Measurements from ENCODE around the gene NEK6.

The NEK6 gene

DNA sequence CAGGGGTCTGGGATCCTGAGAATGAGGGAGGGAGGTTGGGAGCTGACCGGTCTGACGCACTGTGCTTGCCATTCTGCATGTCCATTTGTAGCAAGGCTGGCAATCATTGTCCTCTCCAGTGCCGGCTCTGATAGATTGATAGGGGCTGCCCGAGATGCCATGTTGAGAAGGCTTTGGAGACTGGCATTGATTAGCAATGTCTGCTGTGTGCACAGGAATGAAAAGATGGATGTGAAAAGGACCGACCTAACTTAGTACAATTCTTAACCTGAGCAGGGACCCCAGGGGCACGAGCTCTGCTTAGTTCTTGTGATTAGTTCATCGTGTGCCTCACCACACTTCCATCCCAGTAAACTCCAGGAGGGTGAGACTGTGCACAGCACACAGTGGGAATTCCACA lies 17.0 kb downstream of the NEK6 start:
- no peak for DNase-seq

DNA sequence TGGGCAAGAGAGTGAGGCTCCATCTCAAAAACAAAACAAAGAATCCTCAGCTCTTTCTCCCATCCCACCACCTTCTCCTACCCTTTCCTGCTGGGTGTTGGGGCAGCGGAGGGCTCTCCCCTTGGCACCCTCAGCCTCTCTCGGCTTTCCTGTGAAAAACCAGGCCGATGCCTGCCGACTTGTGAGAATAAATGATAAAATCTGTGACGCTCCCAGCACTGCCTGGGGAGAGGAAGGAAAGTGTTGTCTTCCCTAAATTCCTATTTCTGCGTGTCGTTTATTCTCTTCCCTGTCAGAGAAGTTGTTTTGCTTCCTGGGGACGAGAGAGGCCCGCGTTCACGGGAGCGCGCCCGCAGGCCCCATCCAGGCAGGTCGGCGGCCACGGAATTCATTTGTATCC lies 19.7 kb downstream of the NEK6 start:
- DNase-seq = no peak

DNA sequence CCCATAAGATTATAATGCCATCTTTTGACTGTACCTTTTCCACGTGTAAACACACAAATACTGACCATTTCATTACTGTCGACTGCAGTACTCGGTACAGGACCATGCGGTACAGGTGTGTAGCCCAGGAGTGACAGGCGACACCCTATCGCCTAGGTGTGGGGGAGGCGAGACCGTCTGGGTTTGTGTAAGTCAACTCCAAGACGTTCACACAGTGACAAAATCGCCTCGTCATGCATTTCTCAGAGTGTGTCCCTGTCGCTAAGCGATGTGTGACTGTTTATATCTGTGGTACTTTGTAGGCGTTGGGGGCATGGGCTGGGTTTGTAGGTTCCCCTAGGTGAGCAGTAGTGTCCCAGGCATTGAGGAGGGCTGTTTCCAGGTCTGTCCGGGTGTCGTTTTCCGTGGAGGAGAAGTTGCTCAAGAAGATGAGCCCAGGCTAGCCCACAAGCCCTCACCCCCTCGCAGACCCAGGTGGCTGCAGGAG lies 20.3 kb downstream of the NEK6 start:
- DNase-seq = no peak

DNA sequence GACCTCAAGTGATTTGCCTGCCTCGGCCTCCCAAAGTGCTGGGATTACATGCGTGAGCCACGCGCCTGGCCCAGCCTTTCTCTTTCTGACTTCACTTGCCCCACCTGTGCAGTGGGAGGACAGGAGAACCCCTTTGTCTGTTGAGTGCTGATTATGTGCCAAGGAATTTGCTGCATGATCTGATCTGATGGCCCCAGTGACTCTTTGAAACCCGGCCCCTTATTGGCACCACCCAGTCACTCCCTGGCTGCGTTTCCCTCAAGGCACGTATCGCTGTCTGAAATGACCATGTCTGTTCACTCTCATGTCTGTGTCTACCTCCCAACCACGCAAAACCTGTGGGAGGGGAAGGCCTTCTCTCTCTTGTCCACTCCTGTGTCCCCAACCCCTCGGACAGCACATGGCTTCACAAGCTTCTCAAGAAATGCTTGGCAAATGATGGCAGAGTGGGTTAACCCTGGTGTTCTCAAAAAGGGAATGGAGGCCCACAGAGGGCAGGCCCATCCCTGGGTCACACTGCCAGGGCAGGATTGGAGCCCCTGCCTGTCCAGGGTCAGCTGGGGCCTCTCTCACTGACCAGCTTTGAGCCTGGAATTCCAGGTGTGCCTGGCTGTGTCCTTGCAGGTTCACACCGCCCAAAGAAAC lies 21.9 kb downstream of the NEK6 start:
- no peak for DNase-seq

DNA sequence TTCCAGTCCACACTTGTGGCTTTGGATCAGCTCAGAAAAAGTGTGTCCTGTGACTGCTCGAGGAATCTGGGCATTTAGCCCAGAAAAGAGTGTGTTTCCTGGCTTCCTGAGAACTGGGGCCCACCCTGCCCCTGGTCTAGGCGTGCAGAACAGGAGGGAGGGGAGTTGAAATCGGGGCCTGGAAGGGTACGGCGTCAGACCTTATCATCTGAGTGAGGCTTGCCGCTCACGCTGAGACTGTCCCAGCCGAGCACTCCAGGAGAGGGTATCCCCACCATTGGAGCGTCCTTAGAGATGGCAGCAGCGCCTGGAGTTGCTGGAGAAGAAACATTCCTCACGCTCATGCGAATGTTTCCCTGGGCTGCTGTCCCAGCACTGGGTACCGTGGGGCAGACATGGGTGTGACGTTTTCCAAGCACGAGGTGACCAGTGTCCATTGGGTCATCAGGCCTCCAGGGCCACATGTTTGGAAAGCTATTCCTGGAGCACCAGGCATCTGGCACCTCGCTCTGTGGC lies 22.5 kb downstream of the NEK6 start:
- peak in 20 of 58 donors; percentile 10 to 65 (median 37) for DNase-seq

DNA sequence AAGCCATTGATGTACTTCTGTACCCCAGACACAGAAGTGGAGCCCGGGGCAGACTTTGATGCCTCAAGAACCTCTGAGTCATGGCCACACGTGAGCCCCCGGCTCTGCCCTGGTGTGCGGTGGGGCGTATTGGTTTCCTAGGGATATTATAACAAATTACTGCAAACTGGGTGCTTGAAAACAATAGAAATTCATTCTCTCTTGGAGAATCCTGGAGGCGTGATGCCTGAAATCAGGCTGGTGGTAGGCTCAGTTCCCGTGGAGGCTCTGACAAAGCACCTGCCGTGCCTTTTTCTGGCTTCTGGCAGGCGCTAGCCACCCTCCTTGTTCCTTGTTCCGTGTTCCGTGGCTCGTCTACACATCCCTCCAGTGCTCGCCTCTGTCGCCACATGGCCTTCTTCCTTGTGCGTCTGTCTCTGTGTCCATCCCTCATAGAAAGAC lies 24.2 kb downstream of the NEK6 start:
- peak in 1 of 58 donors; percentile 18 for DNase-seq

DNA sequence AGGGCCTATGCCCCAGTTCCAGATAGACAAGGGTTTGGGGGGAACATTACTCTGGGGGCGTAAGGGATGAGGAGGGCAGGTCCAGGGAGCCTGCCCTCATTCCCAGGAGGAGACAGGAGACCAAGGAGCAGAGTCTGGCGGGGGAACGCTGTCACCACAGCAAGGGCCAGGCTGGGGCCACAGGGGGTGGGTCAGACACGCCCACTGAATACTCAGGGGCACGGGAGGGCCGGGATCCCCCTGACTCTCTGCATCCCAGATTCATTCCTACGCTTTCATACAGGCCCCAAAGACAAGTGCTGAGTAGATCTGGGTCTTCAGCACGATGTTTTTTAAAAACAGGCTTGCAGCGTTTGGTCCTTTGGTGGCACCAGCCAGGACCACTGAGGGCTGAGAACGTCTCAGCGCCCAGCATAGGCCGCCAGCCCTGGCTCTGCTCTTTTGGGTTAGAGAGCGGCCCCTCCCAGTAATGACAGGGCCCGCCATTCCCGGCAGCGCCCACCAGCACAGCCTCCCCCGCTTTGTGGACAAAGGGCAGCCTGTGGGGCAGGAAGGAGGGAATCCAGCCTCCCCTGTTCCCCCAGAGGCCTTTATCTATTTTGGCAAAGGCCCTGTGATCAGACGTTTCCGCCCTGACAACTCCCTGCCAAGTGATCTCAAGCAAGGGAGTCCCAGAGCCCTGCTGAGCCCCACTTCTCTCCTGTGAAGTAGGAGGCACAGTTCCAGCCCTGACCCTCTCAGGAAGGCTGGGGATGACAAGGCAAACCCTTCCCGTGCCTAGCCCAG lies 24.9 kb downstream of the NEK6 start:
- peak in 2 of 58 donors; percentile 15 to 42 for DNase-seq

DNA sequence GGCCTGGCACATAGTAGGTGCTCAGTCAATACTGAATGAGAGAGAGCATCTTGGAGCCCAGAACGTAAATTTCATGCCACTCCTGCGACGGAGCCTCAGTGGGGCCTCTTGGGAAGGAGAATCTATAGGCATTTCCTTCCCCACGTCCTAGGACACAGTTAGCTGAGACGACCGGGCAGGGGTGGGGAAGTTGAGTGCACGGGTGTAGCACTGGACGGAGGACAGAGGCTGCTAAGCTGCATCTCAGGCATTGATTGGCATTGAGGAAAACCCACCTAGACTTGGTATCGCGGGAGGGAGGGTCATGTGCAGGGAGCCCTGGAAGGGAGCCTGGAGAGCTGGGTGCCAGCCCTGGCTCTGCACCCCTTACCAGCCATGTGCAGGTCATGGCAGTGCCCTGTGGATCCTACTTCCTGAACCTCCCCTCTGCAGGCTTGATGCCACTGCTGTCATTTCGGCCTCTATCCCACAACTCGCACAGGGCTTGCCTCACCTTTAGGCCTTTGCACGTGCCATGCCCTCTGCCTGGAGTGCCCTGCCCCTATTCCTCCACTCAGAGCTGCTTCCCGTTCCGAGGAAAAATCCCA lies 25.6 kb downstream of the NEK6 start:
- no peak for DNase-seq

DNA sequence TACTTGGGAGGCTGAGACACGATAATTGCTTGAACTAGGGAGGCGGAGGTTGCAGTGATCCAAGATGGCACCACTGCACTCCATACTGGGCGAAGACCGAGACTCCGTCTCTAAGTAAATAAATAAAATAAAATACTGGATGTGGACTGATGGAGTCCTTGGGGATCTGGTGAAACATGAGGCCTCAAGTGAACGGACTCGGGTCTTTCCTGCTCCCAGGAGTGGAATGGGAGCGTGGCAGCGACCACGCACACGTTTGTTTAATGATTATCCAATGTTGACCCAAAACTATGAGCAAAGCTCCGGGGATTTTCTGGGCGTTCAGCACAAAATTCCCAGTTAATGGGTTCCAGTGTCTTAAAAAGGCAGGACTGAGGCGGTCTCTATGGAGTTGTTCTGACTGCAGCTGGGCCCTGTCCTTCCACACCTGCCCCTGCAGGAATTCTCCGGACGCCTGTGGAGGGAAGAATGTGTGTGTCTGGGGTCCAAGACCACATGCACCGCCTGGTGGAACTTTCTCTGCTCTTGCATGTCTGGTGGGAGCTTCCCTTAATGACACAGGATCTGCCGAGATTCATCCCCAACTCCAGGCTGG lies 26.6 kb downstream of the NEK6 start:
- DNase-seq = no peak

DNA sequence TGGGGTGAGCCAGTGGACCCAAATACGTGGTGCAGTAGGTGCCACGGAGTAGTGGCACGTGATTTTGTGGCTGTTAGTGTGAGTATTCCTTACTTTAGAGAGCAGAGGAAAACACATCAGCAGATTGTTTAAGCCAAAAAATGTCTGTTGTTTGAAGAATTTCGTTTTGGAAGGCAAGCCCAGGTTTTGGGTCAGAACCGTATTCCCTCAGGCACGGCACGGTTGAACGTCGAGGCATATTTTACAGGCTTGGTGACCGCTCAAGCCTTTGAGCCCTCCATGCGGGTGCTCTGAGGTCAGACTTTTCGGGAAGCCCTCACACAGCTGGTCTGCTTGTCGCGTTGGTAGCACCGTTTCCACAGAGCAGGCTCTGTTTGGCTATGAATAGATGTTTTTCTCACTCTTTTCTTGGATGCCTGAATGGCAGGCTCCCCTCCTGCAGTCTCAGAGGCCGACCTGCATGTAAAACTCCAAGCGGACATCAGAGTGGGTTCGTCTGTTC lies 27.2 kb downstream of the NEK6 start:
- DNase-seq = peak in 52 of 58 donors; percentile 11 to 89 (median 58)

DNA sequence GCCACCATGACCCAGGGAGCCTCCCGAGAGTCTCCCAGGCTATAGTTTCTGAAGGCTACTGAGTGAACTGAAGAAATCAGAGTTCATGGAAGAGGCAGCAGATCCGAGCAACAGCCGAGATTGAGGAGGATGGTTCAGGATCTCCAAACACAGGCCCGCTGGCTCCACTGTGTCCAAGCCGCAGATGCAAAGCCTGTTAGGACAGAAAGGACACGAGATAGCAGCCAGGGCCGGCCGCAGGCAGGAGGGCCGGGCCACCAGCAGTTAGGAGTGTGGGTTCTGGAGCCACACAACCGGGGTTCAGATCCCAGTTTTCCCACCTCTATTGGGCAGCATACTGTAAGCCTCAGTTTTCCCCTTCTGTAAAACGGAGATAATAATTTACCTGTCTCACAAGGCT lies 27.7 kb downstream of the NEK6 start:
- DNase-seq = peak in 1 of 58 donors; percentile 48

DNA sequence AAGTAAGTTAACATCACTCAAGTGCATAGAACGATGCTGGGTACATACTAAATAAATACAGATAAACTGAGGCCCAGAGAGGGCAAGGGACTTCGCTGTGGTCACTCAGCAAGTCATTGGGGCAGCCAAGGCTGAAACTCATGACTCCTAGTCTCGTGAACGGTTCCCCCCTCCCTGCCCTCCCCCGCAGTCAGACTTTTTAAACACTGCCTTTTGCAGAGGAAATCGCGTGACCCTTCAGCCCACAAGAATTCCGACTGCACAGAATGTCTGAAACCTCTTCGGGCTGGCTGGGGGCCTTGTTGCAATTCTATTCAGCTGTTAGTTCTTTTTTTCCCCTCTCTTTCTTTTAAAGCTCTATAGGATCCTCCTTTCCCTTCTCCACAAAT lies 28.1 kb downstream of the NEK6 start:
- DNase-seq = peak in 23 of 58 donors; percentile 6 to 60 (median 28)

DNA sequence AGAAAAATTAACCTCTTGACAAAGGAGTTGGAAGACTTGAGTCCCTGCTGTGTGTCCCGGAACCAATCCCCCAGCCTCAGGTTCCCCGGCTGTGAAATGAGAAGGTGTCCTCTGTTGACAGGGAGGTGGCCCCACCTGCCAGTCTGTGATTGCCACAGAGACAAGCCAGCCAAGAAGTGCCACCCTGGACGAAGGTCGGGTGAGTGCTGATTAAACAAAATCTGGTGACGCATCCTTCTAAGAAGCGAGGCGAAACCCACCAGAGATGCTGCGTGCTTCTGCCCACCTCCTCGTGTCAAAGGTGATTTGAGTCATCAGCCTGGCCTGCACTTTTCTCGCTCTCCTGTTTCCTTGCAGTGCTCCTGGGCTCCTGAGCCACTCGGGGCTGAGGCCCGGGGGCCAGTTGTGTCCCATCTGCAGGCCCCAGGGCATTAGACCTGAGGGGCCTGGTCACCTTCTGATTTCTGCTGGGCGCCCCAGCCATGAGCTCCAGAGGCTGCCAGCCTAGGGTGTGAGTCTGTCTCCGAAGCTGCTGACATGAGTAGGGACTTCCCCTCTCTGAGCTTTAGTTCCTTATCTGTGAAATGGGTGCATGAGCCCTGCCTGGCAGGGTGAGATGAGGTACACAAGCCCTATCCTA lies 28.7 kb downstream of the NEK6 start:
- DNase-seq = no peak

DNA sequence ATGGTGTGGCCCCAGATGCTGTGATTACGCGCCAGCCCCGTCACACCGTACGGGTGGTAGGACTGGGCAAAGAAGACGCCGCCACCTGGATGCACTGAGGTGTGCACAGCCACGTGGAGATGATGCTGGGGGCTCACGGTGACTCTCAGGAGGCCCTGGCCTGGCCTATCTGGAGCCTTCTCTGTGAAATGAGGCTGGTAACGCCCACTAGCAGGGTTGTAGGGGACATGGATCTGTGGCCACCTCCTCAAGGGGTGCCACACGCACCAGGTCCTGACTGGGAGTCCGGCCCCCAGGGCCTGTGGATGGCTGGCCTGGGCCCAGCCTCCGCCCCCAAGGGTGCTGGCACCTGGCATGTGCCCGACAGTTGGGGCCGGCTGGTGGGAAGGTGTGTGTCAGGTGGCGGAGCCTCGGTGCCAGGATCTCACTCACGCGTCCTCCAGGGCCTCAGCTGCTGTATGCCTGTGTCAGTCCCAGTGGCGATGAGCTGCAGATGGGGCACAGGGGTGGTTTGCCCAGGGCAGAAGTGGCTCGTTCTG lies 32.4 kb downstream of the NEK6 start:
- DNase-seq = no peak

DNA sequence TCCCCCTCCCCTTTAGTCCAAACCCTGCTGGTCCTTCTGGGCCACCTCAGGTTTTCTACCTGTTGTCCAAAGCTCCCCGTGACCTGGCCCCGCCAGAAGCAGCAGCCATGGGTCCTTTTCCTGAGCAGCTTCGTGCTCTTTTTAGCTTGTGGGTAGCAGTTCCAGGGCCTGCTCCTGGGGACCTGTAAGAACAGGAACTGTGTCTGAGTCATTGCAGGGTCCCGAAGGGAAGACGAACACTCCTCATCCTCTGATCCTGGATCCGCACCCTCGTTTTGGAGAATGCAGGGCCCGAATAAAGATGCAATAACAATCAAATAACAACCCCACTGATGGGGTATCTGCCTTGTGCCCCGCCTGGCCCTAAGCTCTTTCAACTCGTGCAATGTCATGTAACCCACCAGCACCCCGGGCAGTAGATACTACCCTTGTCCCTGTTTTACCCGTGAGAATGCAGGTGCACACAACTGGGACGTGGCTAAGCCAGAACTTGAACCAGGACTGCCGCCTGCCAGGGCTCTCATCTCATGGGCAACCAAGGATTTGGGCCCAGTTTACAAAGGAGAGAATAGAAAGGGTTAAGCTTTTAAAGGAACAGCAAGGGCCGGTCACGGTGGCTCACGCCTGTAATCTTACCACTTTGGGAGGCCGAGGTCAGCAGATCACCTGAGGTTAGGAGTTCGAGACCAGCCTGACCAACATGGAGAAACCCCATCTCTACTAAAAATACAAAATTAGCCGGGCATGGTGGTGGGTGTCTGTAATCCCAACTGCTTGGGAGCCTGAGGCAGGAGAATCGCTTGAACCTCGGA lies 33.2 kb downstream of the NEK6 start:
- no peak for DNase-seq

DNA sequence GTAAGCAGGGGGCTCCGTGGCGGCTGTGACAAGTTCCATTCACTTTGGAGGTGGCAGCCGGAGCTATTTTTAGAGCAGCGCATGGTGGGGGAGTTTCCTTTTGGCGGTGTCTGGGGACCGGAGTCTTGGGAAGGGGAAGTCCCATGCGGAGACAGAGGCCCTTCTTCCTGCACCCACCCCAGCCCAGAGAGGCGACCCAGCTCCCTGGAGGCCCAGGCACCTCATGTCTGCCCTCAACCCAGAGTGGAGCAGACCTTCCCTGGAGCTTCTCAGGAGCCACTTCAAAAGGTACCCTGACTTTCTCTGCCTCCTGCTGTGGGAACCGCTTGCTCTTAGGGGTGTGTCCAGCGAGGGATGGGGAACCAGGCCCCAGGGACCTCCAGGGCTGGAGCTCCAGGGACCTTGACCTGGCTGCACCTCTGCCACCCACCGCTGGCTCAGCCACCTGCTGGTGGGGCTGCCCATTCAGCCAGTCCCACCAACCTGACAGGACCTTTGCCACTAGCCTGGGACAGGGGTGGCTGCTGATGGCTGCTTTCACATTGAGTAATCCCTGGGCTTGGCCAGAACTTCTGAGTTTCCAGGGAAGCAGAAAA lies 34.1 kb downstream of the NEK6 start:
- DNase-seq = peak in 23 of 58 donors; percentile 11 to 45 (median 23)

DNA sequence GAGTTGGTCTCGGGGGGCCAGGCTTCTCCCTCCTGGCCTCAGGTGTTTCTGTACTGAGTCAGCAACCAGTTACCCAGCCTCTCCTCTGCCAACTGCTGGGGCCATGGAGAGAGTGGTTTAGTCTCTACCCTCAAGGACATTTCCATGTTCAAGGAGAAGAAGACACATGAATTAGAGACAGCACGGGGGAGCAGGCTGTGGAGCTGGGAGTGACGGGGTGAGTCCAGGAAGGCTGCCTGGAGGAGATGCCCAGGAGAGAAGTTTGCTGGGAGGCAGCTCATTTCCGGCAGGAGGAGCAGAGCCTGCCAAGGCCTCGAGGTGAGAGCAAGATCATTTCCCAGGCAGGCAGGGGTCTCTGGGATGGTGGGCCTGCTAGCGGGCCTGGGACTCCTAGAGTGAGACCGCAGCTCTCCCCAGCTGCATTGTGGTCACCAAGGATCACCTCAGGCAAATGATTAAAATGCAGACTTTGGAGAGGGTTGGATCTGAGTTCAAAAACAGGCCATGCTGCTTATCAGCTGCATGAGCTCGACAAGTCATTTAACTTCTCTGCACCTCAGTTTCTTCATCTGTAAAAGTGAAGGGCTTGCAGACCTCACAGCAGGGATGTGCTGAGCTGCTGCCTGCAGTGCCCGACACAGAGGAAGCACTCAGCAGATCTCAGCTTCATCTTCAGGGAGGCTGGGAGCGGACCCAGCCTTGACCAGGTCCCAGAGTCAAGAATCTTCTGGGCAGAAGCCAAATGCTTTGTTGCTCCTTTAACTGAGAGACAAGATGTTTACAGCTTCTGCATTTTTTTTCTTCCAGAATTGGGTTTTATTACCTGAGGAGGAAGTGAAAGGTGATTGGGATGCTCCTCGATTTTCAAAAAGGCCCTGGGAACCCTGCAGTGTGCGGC lies 35.2 kb downstream of the NEK6 start:
- DNase-seq = no peak
